Stomach (tissue), 9 donors: ENCODE data around the gene KANSL1. TPM values are rescaled to one million over a fixed set of nuclear protein-coding genes. Genes with fewer than 3 reads are reported as not detected.

Experiments used
- DNase-seq, 2 donors: peaks; one replicate each; pipeline versions ENCODE4 v3.0.0 to v3.0.0-alpha.2; 2013 to 2019
- H3K27ac ChIP-seq, 5 donors: fragments of 200-600 bp in 4 of 5; sonication (generic) in 4 of 5; one replicate each; pipeline ENCODE4 v1.5.1; 2013 to 2019; ENCODE audit warnings: mild to moderate bottlenecking in 1 of 5, moderate library complexity in 1 of 5
- H3K27me3 ChIP-seq, 3 donors: fragments of 200-600 bp; sonication (generic); one replicate each; pipeline ENCODE4 v1.5.1; 2017 to 2019; ENCODE audit warnings: mixed run types in 1 of 3
- H3K36me3 ChIP-seq, 4 donors: fragments of 200-600 bp; sonication (generic); 1 replicate in 3 of 4; 2 replicates in 1 of 4; pipeline ENCODE4 v1.5.1; 2016 to 2019
- H3K4me1 ChIP-seq, 4 donors: fragments of 200-600 bp; sonication (generic); one replicate each; pipeline ENCODE4 v1.5.1; 2016 to 2019
- H3K4me3 ChIP-seq, 4 donors: fragments of 200-600 bp; sonication (generic) in 3 of 4; one replicate each; pipeline ENCODE4 v1.5.1; 2016 to 2019; ENCODE audit warnings: mild to moderate bottlenecking in 1 of 4
- H3K9me3 ChIP-seq, 4 donors: fragments of 200-600 bp; sonication (generic); one replicate each; pipeline ENCODE4 v1.5.1; 2016 to 2019
- EP300 ChIP-seq: sonication (generic); formaldehyde crosslinking; IDR thresholded peaks from one replicate; pipeline ENCODE4 v1.6.1; 2017; ENCODE audit warnings: antibody characterized with exemption
- POLR2A ChIP-seq, 4 donors: fragments of 450-650 bp; IDR thresholded peaks; one replicate each; pipeline ENCODE4 v1.6.1; 2016; ENCODE audit warnings: antibody characterized with exemption in 4 of 4, control low read depth in 2 of 4, mild to moderate bottlenecking in 1 of 4, moderate library complexity in 1 of 4
- POLR2AphosphoS5 ChIP-seq, 3 donors: sonication (generic); formaldehyde crosslinking; IDR thresholded peaks; one replicate each; pipeline ENCODE4 v1.6.1; 2016; ENCODE audit warnings: antibody characterized with exemption in 3 of 3
- WGBS, 5 donors: extraction: QIAGEN DNeasy Blood & Tissue Kit in 3 of 5; methylation state at CpG; one replicate each; pipeline versions ENCODE4 v1.1.5 to v1.1.7; 2013 to 2018; 5-methylcytosine and 5-hydroxymethylcytosine counted together
- intact Hi-C: fragments of 100-400 bp; cut with DNase I; formaldehyde crosslinking; loops from one replicate; pipeline ENCODE4 v1.15.1; 2023; ENCODE audit warnings: low total_unique reads
- polyA plus RNA-seq, 3 donors: library from polyadenylated mRNA; stranded (reverse); fragments of 200-250 nt; gene quantifications; one replicate each; pipeline ENCODE4 v1.2.3, GENCODE V29; 2013
- total RNA-seq, 5 donors: library from RNA; depleted of rRNA; stranded (reverse); fragments of >200 nt; gene quantifications; one replicate each; pipeline versions ENCODE4 v1.1.0 to v1.2.3, GENCODE V29; 2014 to 2016
- TF ChIP-seq, protein P1 (sequence below), 7 experiments: fragments of 450-650 bp in 4 of 7; fragments of 200-600 bp in 3 of 7; sonication (generic) in 3 of 7; IDR thresholded peaks; one replicate each; pipeline ENCODE4 v1.5.1; 2016 to 2019; ENCODE audit warnings: antibody characterized with exemption in 7 of 7, control low read depth in 2 of 7, mild to moderate bottlenecking in 1 of 7
- donor health status: healthy with polysubstance abuse.
- donor health status: Bipolar disorder and iron deficiency.
- donor health status: healthy.

KANSL1 gene
- total and polyA plus RNA-seq, 8 donors: 9.2 to 288 (median 127) TPM

GRCh38 chr17:46163316-46163715 lies 29.9 kb downstream of the KANSL1 start:
- Histone ChIP-seq H3K4me3 (no peak overlapping the region), H3K9me3 (no peaks in the 10 kb centered on the region), H3K27ac (peak overlapping the region in 1 of 5 donors; percentile 47), H3K27me3 (no peaks in the 10 kb centered on the region), H3K36me3 (peaks cover 0 to under 1% (median under 1%) of the 10 kb centered on the region in 4 donors), H3K4me1 (peaks cover 61 to 97% (median 79%) of the 10 kb centered on the region in 4 donors)
- DNase-seq: no peak
- intact Hi-C loops: no loop called here
- TF ChIP-seq POLR2AphosphoS5 (IDR thresholded peaks at IDR 0.05) (no peak), POLR2A (IDR thresholded peaks at IDR 0.05) (no peak), EP300 (no peak)
- TF ChIP-seq, protein P1, sequence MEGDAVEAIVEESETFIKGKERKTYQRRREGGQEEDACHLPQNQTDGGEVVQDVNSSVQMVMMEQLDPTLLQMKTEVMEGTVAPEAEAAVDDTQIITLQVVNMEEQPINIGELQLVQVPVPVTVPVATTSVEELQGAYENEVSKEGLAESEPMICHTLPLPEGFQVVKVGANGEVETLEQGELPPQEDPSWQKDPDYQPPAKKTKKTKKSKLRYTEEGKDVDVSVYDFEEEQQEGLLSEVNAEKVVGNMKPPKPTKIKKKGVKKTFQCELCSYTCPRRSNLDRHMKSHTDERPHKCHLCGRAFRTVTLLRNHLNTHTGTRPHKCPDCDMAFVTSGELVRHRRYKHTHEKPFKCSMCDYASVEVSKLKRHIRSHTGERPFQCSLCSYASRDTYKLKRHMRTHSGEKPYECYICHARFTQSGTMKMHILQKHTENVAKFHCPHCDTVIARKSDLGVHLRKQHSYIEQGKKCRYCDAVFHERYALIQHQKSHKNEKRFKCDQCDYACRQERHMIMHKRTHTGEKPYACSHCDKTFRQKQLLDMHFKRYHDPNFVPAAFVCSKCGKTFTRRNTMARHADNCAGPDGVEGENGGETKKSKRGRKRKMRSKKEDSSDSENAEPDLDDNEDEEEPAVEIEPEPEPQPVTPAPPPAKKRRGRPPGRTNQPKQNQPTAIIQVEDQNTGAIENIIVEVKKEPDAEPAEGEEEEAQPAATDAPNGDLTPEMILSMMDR (IDR thresholded peaks at IDR 0.05): no peak
- 70 to 97% (median 92%) methylated on average over 1 of the region's 1 CpG for WGBS, 5 donors

GRCh38 chr17:46162866-46163265 lies 30.4 kb downstream of the KANSL1 start:
- 0 to 41% (median 0%) methylated on average over 1 of the region's 1 CpG for WGBS, 5 donors

GRCh38 chr17:46160169-46160568 lies 33.1 kb downstream of the KANSL1 start:
- no peaks in the 10 kb centered on the region for H3K9me3 ChIP-seq
- H3K4me1 ChIP-seq: peaks cover 67 to 97% (median 84%) of the 10 kb centered on the region in 4 donors
- WGBS, 5 donors: 95 to 97% (median 97%) methylated on average over 8 of the region's 8 CpGs
- TF ChIP-seq POLR2AphosphoS5 (IDR thresholded peaks at IDR 0.05): no peak
- TF ChIP-seq EP300: no peak
- TF ChIP-seq, protein P1 (IDR thresholded peaks at IDR 0.05): no peak
- no peak for TF ChIP-seq POLR2A (IDR thresholded peaks at IDR 0.05)
- DNase-seq: no peak
- H3K27me3 ChIP-seq: no peaks in the 10 kb centered on the region
- no peak overlapping the region for H3K4me3 ChIP-seq
- H3K27ac ChIP-seq: peak overlapping the region in 2 of 5 donors; percentile 61 to 65
- H3K36me3 ChIP-seq: no peaks in the 10 kb centered on the region
- intact Hi-C loops: no loop called here

More at GRCh38 chr17:46162866-46163265, 30.4 kb downstream of the KANSL1 start:
- intact Hi-C loops: no loop called here
- H3K4me1 ChIP-seq: peaks cover 59 to 97% (median 79%) of the 10 kb centered on the region in 4 donors
- TF ChIP-seq, protein P1 (IDR thresholded peaks at IDR 0.05): no peak
- TF ChIP-seq POLR2AphosphoS5 (IDR thresholded peaks at IDR 0.05): no peak
- no peak overlapping the region for H3K4me3 ChIP-seq
- no peaks in the 10 kb centered on the region for H3K27me3 ChIP-seq
- H3K36me3 ChIP-seq: no peaks in the 10 kb centered on the region
- no peak overlapping the region for H3K27ac ChIP-seq
- no peak for DNase-seq
- no peaks in the 10 kb centered on the region for H3K9me3 ChIP-seq

DNA sequence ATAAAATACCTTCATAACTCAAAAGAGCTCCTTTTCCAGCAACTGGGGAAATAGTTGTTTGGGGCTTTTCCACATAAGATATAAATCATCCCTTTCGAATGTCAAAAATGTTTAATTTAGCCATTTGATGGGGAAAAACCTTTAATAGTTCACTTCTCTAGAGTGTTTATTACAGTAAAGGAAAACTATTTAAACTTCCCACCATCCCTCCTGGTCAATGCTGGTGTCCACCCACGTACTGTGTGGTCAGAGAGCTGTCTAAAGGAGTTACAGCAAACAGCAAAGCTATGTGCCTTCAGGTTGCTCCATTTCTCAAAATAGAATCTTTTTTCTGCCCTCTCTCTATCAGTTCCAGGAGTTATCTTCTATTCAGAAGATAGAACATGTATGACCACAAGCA lies 33.5 kb downstream of the KANSL1 start:
- no peaks in the 10 kb centered on the region for H3K36me3 ChIP-seq
- peak overlapping the region in 2 of 5 donors; percentile 61 to 65 for H3K27ac ChIP-seq
- no peaks in the 10 kb centered on the region for H3K27me3 ChIP-seq
- H3K4me1 ChIP-seq: peaks cover 63 to 97% (median 81%) of the 10 kb centered on the region in 4 donors
- H3K4me3 ChIP-seq: no peak overlapping the region
- 50 to 77% (median 66%) methylated on average over 2 of the region's 2 CpGs for WGBS, 5 donors
- intact Hi-C loops: no loop called here
- H3K9me3 ChIP-seq: no peaks in the 10 kb centered on the region
- TF ChIP-seq EP300 (no peak), POLR2A (IDR thresholded peaks at IDR 0.05) (no peak), POLR2AphosphoS5 (IDR thresholded peaks at IDR 0.05) (no peak)
- TF ChIP-seq, protein P1 (IDR thresholded peaks at IDR 0.05): no peak
- no peak for DNase-seq
